Vagina (tissue), 2 donors: ENCODE data around the gene ADISSP. TPM values are rescaled to one million over a fixed set of nuclear protein-coding genes. Genes with fewer than 3 reads are reported as not detected.

Source experiments
- DNase-seq, 2 donors: peaks; one replicate each; pipeline ENCODE4 v3.0.0-alpha.2; 2017; ENCODE audit errors: extremely low spot score in 2 of 2
- H3K27ac ChIP-seq: fragments of 200-600 bp; sonication (generic); one replicate; pipeline ENCODE4 v1.5.1; 2019
- H3K27me3 ChIP-seq: fragments of 200-600 bp; sonication (generic); one replicate; pipeline ENCODE4 v1.5.1; 2019
- H3K36me3 ChIP-seq, 2 donors: fragments of 200-600 bp; sonication (generic); one replicate each; pipeline ENCODE4 v1.5.1; 2017 to 2019
- H3K4me1 ChIP-seq: fragments of 200-600 bp; sonication (generic); one replicate; pipeline ENCODE4 v1.5.1; 2019
- H3K4me3 ChIP-seq, 2 donors: fragments of 200-600 bp; sonication (generic); 1 replicate in 1 of 2; 2 replicates in 1 of 2; pipeline ENCODE4 v1.5.1; 2016 to 2019
- H3K9me3 ChIP-seq: fragments of 200-600 bp; sonication (generic); one replicate; pipeline ENCODE4 v1.5.1; 2019
- CTCF ChIP-seq, 3 experiments: fragments of 450-650 bp in 2 of 3; fragments of 200-600 bp in 1 of 3; sonication (generic) in 1 of 3; IDR thresholded peaks; one replicate each; pipeline ENCODE4 v1.5.1; 2017 to 2019; ENCODE audit warnings: antibody characterized with exemption in 3 of 3, mild to moderate bottlenecking in 2 of 3, moderate library complexity in 2 of 3
- POLR2A ChIP-seq, 2 donors: fragments of 450-650 bp; IDR thresholded peaks; one replicate each; pipeline ENCODE4 v1.6.1; 2017; ENCODE audit warnings: antibody characterized with exemption in 2 of 2, mild to moderate bottlenecking in 2 of 2, moderate library complexity in 2 of 2
- POLR2AphosphoS5 ChIP-seq, 2 donors: sonication (generic); formaldehyde crosslinking; IDR thresholded peaks; one replicate each; pipeline ENCODE4 v1.9.0; 2017; ENCODE audit warnings: antibody characterized with exemption in 2 of 2, mild to moderate bottlenecking in 2 of 2, low read depth in 1 of 2; ENCODE audit not compliant: insufficient read depth in 1 of 2
- intact Hi-C: fragments of 100-400 bp; cut with DNase I; formaldehyde crosslinking; loops from one replicate; pipeline ENCODE4 v1.15.1; 2023
- total RNA-seq: library from RNA; depleted of rRNA; stranded (reverse); fragments of >200 nt; gene quantifications from one replicate; pipeline ENCODE4 v1.2.3, GENCODE V29; 2016

ADISSP gene
- total RNA-seq, 1 donor from 2014 or later, result 16.0 TPM

GRCh38 chr20:3745686-3746173 is 21.8 kb downstream of the ADISSP start:
- H3K36me3 ChIP-seq, result peaks cover 0 to 8% of the 10 kb centered on the region in 2 donors

GRCh38 chr20:3744806-3745685 is 22.5 kb downstream of the ADISSP start:
- no peaks in the 10 kb centered on the region for H3K9me3 ChIP-seq
- no peak overlapping the region for H3K27ac ChIP-seq
- no peaks in the 10 kb centered on the region for H3K27me3 ChIP-seq
- TF ChIP-seq POLR2AphosphoS5 (IDR thresholded peaks at IDR 0.05; ENCODE audit: insufficient read depth in 1 of 2, low read depth in 1 of 2) (no peak), CTCF (IDR thresholded peaks at IDR 0.05) (no peak), POLR2A (IDR thresholded peaks at IDR 0.05) (no peak)
- peak overlapping the region in 1 of 2 donors; percentile 16 for H3K4me3 ChIP-seq
- DNase-seq, result no peak
- intact Hi-C loops, result no loop called here
- peaks cover 10% of the 10 kb centered on the region for H3K4me1 ChIP-seq
- H3K36me3 ChIP-seq, result peaks cover 0 to 1% of the 10 kb centered on the region in 2 donors

More at GRCh38 chr20:3745686-3746173, 21.8 kb downstream of the ADISSP start:
- no peak for DNase-seq
- H3K4me1 ChIP-seq, result peaks cover 8% of the 10 kb centered on the region
- H3K4me3 ChIP-seq, result no peak overlapping the region
- intact Hi-C loops, result no loop called here
- H3K9me3 ChIP-seq, result no peaks in the 10 kb centered on the region
- TF ChIP-seq POLR2AphosphoS5 (IDR thresholded peaks at IDR 0.05; ENCODE audit: insufficient read depth in 1 of 2, low read depth in 1 of 2), result no peak
- TF ChIP-seq POLR2A (IDR thresholded peaks at IDR 0.05), result no peak
- TF ChIP-seq CTCF (IDR thresholded peaks at IDR 0.05), result no peak
- H3K27me3 ChIP-seq, result no peaks in the 10 kb centered on the region
- no peak overlapping the region for H3K27ac ChIP-seq

- Histone ChIP-seq H3K4me3 (no peak overlapping the region), H3K27me3 (no peaks in the 10 kb centered on the region), H3K9me3 (no peaks in the 10 kb centered on the region), H3K27ac (no peak overlapping the region), H3K36me3 (no peaks in the 10 kb centered on the region), H3K4me1 (peaks cover 17% of the 10 kb centered on the region)
- DNase-seq, result no peak
- TF ChIP-seq POLR2A (IDR thresholded peaks at IDR 0.05), result no peak
- TF ChIP-seq POLR2AphosphoS5 (IDR thresholded peaks at IDR 0.05; ENCODE audit: insufficient read depth in 1 of 2, low read depth in 1 of 2), result no peak
- no peak for TF ChIP-seq CTCF (IDR thresholded peaks at IDR 0.05)
- intact Hi-C loops, result no loop called here
These were observed 23.5 kb downstream of the ADISSP start for GRCh38 chr20:3744037-3744436.

GRCh38 chr20:3743251-3743650 is 24.3 kb downstream of the ADISSP start:
- Histone ChIP-seq H3K27ac (no peak overlapping the region), H3K27me3 (no peaks in the 10 kb centered on the region), H3K4me1 (peaks cover 17% of the 10 kb centered on the region), H3K36me3 (no peaks in the 10 kb centered on the region), H3K4me3 (no peak overlapping the region), H3K9me3 (no peaks in the 10 kb centered on the region)
- TF ChIP-seq POLR2AphosphoS5 (IDR thresholded peaks at IDR 0.05; ENCODE audit: insufficient read depth in 1 of 2, low read depth in 1 of 2), result no peak
- TF ChIP-seq CTCF (IDR thresholded peaks at IDR 0.05), result no peak
- no peak for TF ChIP-seq POLR2A (IDR thresholded peaks at IDR 0.05)
- no peak for DNase-seq
- intact Hi-C loops, result no loop called here
